Measurements from ENCODE around the gene GALNT14.

GALNT14 gene

GRCh38 chr2:31011587-31011986, 126.7 kb downstream of the GALNT14 start:
- no peak for DNase-seq (ENCODE audit: low read depth in 2 of 2)

DNA sequence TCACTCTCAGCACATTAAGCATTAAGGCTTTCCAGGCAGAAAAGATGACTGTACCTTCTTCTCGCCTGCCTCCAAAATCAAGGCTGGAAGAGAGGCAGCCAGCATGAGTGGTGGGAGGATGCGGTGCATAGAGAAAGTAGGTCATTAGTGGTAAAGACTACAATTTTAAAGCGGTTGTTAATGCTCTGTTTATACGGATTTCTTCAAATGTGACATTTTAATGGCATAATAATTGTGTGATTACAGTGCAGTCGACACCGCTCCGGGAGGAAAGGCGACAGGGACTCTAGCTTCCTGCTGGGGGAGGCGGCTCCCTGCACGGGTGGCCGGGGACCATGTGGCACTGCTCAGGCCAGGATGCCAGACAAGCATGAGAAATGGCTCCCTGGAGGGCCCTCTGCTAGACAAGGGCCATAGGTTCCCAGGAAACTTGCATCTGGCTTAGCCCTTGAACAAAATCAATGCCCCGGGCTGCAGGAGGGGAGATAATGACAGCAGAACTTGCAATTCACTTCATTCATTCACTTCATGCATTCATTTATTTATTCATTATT, 129.6 kb downstream of the GALNT14 start:
- DNase-seq (ENCODE audit: low read depth in 2 of 2) = no peak

DNA sequence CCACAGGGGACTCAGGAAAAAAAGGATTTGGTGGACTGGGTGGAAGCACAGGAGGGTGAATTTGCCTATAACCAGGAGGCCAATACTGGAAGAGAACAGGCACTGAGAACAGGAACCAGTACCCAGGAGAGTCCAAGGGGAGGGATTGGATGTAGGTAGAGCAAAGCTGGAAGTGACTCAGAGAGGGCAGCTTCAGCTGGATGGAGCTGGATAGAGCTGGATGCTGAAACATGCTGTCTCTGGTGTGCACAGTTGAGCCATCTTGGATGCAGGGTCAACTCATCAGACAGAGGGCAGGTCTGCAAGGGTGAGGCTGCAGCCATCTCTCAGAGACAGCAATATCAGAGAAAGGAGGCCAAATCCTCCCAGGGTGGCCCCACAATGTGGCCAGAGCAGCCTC, 134.0 kb downstream of the GALNT14 start:
- no peak for DNase-seq (ENCODE audit: low read depth in 2 of 2)

GRCh38 chr2:31003749-31004148, 134.5 kb downstream of the GALNT14 start:
- DNase-seq (ENCODE audit: low read depth in 2 of 2) = no peak

- no peak for DNase-seq (ENCODE audit: low read depth in 2 of 2)
These were observed 135.6 kb downstream of the GALNT14 start for GRCh38 chr2:31002537-31003150.

GRCh38 chr2:31000970-31001369, 137.3 kb downstream of the GALNT14 start:
- no peak for DNase-seq (ENCODE audit: low read depth in 2 of 2)

DNA sequence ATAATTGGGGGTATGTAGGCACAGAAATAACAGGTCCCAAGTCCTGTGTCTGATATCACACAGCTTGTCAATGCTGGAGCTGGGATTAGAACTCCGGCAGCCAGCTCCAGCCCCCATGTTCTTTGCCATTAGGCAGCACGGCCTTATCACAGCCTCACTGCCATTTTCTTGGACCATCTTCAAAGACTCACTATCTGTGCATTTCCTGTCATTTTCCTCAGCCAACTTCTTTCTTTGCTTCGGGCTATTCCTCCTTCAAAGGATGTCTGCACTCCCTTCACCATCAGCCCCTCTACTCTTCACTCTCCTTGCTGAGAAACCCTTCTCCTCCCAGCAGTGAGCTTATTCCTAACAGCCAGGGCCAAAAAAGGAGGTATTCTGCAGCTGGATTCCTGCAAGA, 139.6 kb downstream of the GALNT14 start:
- no peak for DNase-seq (ENCODE audit: low read depth in 2 of 2)

DNA sequence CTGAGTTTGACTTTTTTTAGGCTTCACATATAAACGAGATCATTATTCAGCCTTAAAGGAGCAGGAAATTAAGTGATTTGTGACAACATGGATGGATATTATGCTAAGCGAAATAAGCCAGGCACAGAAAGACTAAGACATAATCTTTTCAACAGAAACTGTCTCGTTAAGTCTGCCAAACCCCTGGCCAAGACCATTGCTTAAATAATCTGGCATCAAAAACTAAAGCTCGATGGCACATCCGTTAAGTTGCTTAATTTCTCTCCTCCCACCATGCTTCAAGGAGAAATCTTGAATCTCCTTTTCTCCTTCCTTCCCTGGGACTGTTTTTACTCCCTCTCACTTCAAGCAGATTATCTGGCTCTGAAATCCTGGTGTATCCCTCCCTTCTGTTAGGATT, 140.3 kb downstream of the GALNT14 start:
- DNase-seq (ENCODE audit: low read depth in 2 of 2) = no peak

- DNase-seq (ENCODE audit: low read depth in 2 of 2) = no peak
These were observed 143.8 kb downstream of the GALNT14 start for GRCh38 chr2:30994227-30995056.

GRCh38 chr2:30992781-30993180, 145.5 kb downstream of the GALNT14 start:
- no peak for DNase-seq (ENCODE audit: low read depth in 2 of 2)

DNA sequence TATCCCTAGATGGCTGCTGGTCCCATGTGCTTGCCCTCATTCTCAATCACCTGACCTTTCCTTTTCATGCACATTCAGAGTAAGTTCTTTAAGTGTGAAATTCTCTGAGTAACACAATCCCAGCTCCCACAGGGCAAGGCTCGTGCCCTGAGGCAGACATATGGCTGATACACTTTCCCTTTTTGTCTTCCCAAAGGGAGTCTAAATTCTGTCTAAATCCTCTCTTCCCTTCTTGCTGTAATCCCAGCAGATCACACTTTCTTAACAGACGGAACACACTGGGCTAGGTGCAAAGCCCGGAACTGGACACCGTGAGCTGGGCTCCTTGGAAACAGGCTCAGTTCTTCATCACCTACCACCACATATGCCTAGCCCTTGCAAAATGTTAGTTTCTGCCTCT, 147.6 kb downstream of the GALNT14 start:
- DNase-seq (ENCODE audit: low read depth in 2 of 2) = no peak

DNA sequence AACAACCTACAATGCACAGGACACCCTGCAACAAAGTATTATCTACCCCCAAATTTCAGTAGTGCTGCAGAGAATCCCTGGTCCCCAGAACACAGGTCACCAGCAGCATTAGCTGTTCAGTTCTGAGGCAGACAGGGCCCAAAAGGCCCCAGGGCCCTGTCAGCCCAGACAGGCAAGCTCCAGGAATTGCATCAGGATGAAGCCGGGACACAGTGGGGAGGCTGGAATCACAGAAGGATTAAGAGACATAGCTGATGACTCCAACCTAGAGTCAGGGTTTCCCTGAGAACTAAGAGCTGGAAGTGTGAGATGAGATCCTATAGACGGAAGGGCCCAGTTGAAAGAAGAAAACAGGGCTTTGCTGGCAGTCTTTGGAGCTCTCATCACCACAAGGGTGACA, 148.1 kb downstream of the GALNT14 start:
- DNase-seq (ENCODE audit: low read depth in 2 of 2) = no peak

DNA sequence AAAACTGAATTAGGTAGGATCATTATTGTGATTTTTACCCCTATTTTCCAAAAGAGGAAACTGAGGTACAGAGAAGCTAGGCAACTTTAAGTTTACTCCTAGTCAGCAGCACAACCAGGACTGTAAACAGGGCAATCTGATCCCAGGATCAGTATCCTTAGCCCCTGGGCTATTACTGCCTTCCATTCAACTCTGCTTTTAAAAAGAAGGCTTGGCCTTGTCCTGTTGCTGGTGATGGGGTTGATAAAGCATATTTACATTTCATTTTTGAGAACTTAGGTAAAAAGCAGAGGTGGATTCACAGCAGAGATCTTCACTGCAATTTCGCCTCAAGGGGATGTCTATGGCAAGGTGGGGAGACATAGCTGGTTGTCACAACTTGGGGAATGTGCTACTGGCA, 148.5 kb downstream of the GALNT14 start:
- no peak for DNase-seq (ENCODE audit: low read depth in 2 of 2)

GRCh38 chr2:30987566-30987965, 150.7 kb downstream of the GALNT14 start:
- no peak for DNase-seq (ENCODE audit: low read depth in 2 of 2)

- no peak for DNase-seq (ENCODE audit: low read depth in 2 of 2)
These were observed 152.0 kb downstream of the GALNT14 start for GRCh38 chr2:30986231-30986580.

- DNase-seq (ENCODE audit: low read depth in 2 of 2) = no peak
These were observed 152.6 kb downstream of the GALNT14 start for GRCh38 chr2:30985493-30986230.

DNA sequence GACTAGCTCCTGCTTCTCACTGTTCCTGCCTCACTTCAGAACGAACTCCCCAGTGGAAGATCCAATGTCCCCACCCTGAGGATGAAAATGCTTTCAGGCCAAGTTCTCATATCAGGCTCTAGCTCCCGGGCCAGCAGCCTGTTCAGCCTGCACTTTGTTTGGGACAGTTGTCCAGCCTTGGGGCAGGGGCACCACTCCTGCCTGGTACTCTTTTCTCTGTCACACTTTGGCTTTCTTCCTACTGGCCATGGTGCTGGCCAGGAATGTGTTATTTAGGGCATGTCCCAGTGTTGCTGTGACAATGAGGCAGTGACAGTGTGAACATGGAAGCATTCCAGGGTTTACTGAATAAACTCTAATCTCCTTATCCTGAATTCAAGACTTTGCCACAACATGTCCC, 154.1 kb downstream of the GALNT14 start:
- no peak for DNase-seq (ENCODE audit: low read depth in 2 of 2)

DNA sequence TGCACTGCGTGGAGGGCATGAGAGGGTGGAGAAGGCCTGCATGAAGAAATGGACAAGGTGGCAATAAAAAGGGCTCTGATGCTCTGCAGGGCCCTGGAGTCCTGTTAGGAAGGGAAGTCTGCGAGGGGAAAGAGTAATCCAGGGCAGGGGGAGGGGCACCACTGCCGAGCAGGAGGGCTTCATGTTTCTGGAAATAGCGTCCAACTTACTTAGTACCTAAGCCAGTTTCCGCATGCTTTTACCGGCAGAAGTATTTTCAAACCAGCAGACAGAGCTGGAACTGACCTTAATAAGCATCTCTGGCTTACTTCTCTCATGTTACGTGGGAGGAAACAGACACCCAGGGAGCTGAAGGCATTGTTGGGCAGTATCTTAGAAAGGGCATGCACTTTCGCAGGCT, 156.7 kb downstream of the GALNT14 start:
- DNase-seq (ENCODE audit: low read depth in 2 of 2) = no peak

DNA sequence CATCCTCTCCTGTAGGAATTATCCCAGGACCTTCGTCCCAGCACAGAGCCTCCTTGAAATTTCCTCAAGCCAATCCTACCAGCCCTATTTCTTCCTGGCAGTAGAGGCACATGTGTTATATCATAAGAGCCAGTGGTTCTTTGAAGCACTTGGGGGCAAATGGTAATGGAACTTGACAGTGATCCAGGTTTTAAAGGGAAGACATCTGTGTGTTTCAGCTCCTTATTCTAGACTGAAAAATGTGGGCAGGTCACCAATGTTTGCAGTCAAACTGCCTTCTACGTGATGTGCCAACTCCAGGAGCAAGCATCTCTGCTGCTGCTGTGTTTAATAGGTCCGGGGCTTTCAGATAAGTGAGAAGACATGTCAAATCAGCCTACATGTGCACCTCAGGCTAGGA, 157.1 kb downstream of the GALNT14 start:
- DNase-seq (ENCODE audit: low read depth in 2 of 2) = no peak

DNA sequence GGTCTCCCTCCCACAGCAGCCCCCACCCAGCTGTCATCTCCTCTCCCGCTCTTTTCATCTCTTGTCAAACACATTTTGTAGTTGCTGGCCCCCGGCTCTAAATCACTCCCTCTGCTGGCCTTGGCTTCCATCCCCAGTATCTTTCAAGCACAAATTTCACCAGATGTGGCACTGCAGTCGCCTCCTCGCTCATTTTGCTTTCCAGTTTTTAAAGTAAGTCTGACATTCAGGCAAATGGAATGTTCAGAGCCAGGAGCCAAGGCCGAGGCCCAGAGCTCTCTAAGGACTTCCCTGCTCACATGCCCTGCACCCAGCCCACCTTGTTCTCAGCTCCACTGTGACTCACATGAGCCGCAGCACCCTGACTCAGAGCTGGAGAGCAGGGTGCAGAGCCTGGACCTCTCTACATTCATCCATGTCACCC, 158.4 kb downstream of the GALNT14 start:
- DNase-seq (ENCODE audit: low read depth in 2 of 2) = no peak

DNA sequence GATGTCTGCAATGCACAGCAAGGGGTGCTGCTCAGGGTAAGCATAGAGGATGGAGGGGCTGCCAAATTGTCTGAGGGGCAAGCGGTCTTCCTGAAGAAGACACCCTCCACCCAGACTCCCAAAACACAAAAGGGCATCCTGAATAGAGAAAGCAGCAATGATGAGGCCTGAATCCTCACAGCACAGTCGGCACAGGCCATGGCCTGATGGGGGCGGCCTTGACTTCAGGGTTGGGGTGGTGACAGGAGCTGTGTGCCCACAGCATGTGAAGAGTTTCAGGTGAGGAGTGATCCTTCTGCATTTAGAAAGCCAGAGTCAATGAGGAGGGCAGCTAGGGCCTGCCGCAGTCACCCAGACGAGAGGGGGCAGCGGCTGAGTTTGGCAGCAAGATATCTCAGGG, 159.4 kb downstream of the GALNT14 start:
- DNase-seq (ENCODE audit: low read depth in 2 of 2) = no peak

- DNase-seq (ENCODE audit: low read depth in 2 of 2) = no peak
These were observed 160.2 kb downstream of the GALNT14 start for GRCh38 chr2:30978044-30978443.

- DNase-seq (ENCODE audit: low read depth in 2 of 2) = no peak
These were observed 163.1 kb downstream of the GALNT14 start for GRCh38 chr2:30975156-30975555.
